Natural killer cell treated with Interleukin-12 subunit alpha and Interleukin-12 subunit beta and Interleukin-15 and Interleukin-18, amount 100 ng/mL, for 72 hours (primary cell): ENCODE data around the gene INPP5D. TPM values are rescaled to one million over a fixed set of nuclear protein-coding genes. Genes with fewer than 3 reads are reported as not detected.

Experiments
- ATAC-seq, 2 donors: fragments of 150-1000 bp; cut with Tn5 transposase in 1 of 2; sonication (Bioruptor Pico), chemical (Tn5 transposase) in 1 of 2; 2 replicates each; pipeline ENCODE4 v1.10.0; 2021
- DNase-seq: peaks from one replicate; pipeline ENCODE4 v3.0.0; 2022; ENCODE audit warnings: low spot score
- H3K27ac Mint-ChIP-seq, 2 donors: 1 replicate in 1 of 2; 2 replicates in 1 of 2; pipeline ENCODE4 v1.8.0; 2022; ENCODE audit warnings: mixed read lengths in 2 of 2, mild to moderate bottlenecking in 1 of 2, moderate library complexity in 1 of 2
- H3K27me3 Mint-ChIP-seq, 2 donors: 1 replicate in 1 of 2; 2 replicates in 1 of 2; pipeline ENCODE4 v1.8.0; 2022; ENCODE audit warnings: mixed read lengths in 2 of 2
- H3K36me3 Mint-ChIP-seq: one replicate; pipeline ENCODE4 v1.8.0; 2022; ENCODE audit warnings: mixed read lengths
- H3K4me1 Mint-ChIP-seq, 2 donors: 1 replicate in 1 of 2; 2 replicates in 1 of 2; pipeline ENCODE4 v1.8.0; 2022; ENCODE audit warnings: low read depth in 2 of 2, mixed read lengths in 2 of 2, mild to moderate bottlenecking in 1 of 2
- H3K4me3 Mint-ChIP-seq: one replicate; pipeline ENCODE4 v1.8.0; 2022; ENCODE audit warnings: mixed read lengths
- H3K9me3 Mint-ChIP-seq: 2 replicates; pipeline ENCODE4 v1.8.0; 2022; ENCODE audit warnings: mixed read lengths
- total RNA-seq, 2 donors: library from RNA; stranded (reverse); gene quantifications; one replicate each; pipeline ENCODE4 v1.2.3, GENCODE V29; 2022

Gene INPP5D
- total RNA-seq, 2 donors from 2014 or later: 136 to 155 TPM

DNA sequence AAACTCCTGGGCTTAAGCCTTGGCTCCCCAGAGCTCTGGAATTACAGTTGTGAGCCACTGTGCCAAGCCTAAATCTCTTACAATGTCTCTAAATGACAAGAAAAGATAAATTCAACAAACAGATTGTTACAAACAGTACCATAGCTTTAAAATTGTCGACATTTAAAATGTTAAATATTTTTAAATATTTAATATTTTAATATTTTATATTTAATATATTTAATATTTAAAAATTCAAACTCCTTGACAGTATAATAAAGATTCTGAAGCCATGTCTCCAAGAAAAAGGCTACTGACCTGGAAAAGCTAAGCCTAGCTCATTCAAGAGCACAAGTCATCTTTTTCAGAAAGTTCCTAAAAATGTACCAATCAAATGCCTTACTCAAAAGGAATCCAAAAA is 75.3 kb downstream of the INPP5D start:
- H3K36me3 Mint-ChIP-seq: peaks cover 46% of the 10 kb centered on the region
- no peak overlapping the region for H3K27ac Mint-ChIP-seq
- H3K9me3 Mint-ChIP-seq: no peaks in the 10 kb centered on the region
- H3K4me3 Mint-ChIP-seq: no peak overlapping the region
- DNase-seq: no peak
- H3K27me3 Mint-ChIP-seq: no peaks in the 10 kb centered on the region
- no peak for ATAC-seq
- H3K4me1 Mint-ChIP-seq: peaks cover 36 to 47% of the 10 kb centered on the region in 2 donors

DNA sequence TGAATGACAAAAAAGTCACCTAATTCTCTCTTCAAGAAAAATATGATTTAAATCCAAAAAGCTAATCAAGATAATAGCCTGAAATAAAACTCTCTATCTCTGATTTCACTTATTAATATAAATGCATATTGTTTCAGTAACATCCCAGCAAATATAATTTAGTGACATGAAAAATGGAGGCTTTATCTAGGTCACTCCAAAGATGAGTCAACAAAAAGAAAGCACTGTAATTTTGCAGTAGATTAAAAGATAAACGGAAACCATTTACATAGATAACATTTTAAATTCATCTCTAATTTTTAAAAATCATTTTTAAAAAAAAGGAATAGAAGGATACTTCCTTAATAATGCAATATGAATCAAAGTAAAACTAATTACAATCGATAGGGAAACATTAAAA is 76.9 kb downstream of the INPP5D start:
- ATAC-seq (no peak), DNase-seq (no peak)
- no peak overlapping the region for H3K4me3 Mint-ChIP-seq
- no peaks in the 10 kb centered on the region for H3K9me3 Mint-ChIP-seq
- H3K27ac Mint-ChIP-seq: peak overlapping the region; percentile 8 to 35
- no peaks in the 10 kb centered on the region for H3K27me3 Mint-ChIP-seq
- peaks cover 45 to 53% of the 10 kb centered on the region in 2 donors for H3K4me1 Mint-ChIP-seq
- peaks cover 46% of the 10 kb centered on the region for H3K36me3 Mint-ChIP-seq

DNA sequence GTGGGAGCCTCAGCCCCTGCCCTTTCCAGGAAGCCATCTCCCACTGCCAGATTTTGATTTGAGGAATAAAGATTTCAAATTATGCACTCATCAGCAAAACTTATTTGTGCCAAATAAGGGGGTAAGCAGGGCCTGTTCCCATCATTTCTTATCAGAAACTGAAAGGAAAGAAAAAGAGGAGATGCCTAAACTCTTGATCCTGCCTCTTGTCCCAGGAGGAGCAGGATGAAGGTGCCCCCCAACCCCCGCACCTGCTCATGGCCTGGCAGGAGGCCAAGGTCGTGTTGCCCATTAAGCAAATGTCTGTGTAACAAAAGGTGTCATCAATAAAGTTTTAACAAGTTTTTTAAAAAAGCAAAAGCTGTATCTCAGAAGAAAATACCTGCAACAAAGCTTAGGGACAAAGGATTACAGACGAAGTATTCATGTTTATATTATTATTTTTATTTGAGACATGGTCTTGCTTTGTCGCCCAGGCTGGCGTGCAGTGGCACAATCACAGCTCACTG is 80.0 kb downstream of the INPP5D start:
- H3K36me3 Mint-ChIP-seq: peaks cover 43% of the 10 kb centered on the region
- H3K27me3 Mint-ChIP-seq: no peaks in the 10 kb centered on the region
- peaks cover 12% of the 10 kb centered on the region for H3K9me3 Mint-ChIP-seq
- peaks cover 48 to 56% of the 10 kb centered on the region in 2 donors for H3K4me1 Mint-ChIP-seq
- H3K4me3 Mint-ChIP-seq: no peak overlapping the region
- ATAC-seq (no peak), DNase-seq (no peak)
- H3K27ac Mint-ChIP-seq: peak overlapping the region in 1 of 2 donors; percentile 90

DNA sequence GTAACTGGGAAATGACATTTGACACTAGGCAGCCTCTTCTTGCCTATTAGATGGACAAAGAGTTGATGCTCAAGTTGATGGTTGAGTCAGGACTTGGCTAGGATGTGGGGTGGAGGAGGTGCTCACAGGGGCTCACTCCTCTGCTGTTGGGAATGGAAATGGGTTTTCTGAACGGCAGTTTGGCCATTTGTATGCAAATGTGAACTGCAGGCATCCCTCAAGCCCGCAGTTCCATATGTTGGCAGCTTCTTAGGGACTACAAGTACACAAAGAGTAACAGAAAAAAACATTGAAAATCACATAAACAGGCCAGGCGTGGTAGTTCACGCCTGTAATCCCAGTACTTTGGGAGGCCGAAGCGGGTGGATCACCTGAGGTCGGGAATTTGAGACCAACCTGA is 80.8 kb downstream of the INPP5D start:
- Mint-ChIP-seq H3K4me1 (peaks cover 55 to 60% of the 10 kb centered on the region in 2 donors), H3K4me3 (peak overlapping the region; percentile 74), H3K27me3 (no peaks in the 10 kb centered on the region), H3K9me3 (peaks cover 12% of the 10 kb centered on the region), H3K27ac (peak overlapping the region; percentile 87 to 91), H3K36me3 (peaks cover 52% of the 10 kb centered on the region)
- no peak for ATAC-seq
- DNase-seq: no peak

DNA sequence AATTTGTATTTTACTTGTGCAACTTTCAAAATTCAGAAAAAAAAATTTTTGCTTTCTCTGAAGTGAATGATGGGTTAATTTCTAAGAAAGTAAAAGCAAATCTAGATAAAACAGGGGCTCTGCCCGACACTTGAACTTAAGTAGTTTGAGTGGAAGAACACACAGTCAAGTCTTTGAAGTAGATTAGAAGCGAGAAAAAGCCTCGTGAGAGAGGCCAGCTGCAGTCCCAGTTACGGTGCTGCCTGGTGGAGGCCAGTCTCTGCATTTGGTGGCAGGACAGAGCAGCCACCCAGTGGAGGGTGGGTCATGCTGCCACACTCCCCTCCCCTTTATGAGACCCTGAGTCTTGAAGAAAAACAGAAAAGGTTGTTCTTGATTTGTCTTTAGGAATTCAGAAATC is 81.8 kb downstream of the INPP5D start:
- peak in 1 of 2 donors; percentile 21 for ATAC-seq
- H3K9me3 Mint-ChIP-seq: peaks cover 12% of the 10 kb centered on the region
- no peaks in the 10 kb centered on the region for H3K27me3 Mint-ChIP-seq
- DNase-seq: no peak
- H3K4me1 Mint-ChIP-seq: peaks cover 54 to 55% of the 10 kb centered on the region in 2 donors
- peak overlapping the region; percentile 87 to 91 for H3K27ac Mint-ChIP-seq
- H3K36me3 Mint-ChIP-seq: peaks cover 45% of the 10 kb centered on the region
- H3K4me3 Mint-ChIP-seq: peak overlapping the region; percentile 74

DNA sequence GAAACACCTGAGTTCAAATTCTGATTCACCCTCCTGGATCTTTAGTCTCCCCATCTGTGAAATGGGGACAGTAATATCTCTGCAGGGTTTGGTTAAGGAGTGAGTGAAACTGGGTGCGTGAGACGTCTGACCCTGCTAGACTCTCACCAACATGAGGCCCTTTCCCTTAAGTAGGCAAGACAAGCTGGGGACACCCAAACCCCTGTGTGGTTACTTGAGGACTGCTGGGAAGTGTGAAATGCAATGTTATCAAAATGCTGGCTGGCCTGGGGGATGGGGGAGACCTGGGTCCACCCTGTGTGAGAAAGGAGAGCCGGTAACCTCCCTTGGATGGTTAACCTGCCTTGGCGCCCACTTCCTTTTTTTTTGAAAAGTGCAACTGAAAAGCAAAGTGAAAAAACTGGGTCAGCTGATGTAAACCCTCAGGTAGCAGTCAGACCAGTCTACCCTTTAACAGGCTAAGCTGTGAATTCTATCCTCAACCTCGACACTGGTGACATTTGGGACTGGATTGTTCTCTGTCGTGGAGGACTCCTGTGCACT is 82.3 kb downstream of the INPP5D start:
- DNase-seq: peak; percentile 70
- Mint-ChIP-seq H3K27me3 (no peaks in the 10 kb centered on the region), H3K4me3 (peak overlapping the region; percentile 74)

DNA sequence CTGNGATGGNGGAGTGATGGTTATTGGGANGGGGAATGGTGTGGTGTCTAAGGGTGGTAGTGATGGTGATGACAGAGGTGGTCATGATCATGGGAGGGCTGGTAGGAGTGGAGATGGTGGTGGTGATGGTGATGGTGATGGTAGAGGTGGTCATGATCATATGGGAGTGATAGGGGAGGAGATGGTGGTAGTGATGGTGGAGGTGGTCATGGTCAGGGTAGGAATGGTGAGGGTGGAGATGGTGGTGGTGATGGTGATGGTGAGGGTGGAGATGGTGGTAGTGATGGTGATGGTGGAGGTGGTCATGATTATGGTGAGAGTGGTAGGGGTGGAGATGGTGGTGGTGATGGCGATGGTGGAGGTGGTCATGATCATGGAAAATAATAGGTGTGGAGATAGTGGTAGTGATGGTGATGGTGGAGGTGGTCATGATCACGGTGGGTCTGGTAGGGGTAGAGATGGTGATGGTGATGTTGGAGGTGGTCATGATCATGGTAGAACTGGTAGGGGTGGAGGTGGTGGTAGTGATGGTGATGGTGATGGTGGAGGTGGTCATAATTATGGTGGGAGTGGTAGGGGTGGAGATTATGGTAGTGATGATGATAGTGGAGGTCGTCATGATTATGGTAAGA is 83.7 kb downstream of the INPP5D start:
- H3K27me3 Mint-ChIP-seq: no peaks in the 10 kb centered on the region
- peak overlapping the region; percentile 57 for H3K4me3 Mint-ChIP-seq
- peaks cover 58 to 60% of the 10 kb centered on the region in 2 donors for H3K4me1 Mint-ChIP-seq
- DNase-seq (no peak), ATAC-seq (no peak)
- peaks cover 50% of the 10 kb centered on the region for H3K36me3 Mint-ChIP-seq
- H3K9me3 Mint-ChIP-seq: peaks cover 12% of the 10 kb centered on the region
- peak overlapping the region; percentile 87 to 91 for H3K27ac Mint-ChIP-seq

More for the DNA sequence above, 82.3 kb downstream of the INPP5D start:
- Mint-ChIP-seq H3K27ac (peak overlapping the region; percentile 87 to 91), H3K36me3 (peaks cover 43% of the 10 kb centered on the region), H3K9me3 (peaks cover 12% of the 10 kb centered on the region), H3K4me1 (peaks cover 52 to 55% of the 10 kb centered on the region in 2 donors)
- ATAC-seq: peak; percentile 80 to 88

DNA sequence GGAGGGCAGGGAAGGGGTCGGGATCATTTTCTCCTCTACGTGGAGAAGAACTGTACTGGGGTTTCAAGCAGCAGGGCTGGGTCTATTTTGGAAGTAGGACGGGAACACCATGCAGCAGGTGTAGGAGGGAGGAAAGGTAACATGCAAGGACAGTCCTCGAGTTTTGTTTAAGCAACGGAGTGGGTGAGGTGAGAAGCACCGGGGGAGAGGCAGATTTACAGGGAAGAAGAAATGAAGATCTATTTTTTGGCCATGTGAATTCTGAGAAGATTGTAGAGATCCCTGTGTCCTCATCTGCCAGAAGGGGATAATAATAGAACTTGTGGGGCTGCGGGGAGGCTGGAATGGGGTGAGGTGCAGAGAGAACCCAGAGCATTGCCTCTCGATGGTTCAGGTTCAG is 85.6 kb downstream of the INPP5D start:
- H3K4me1 Mint-ChIP-seq: peaks cover 57 to 64% of the 10 kb centered on the region in 2 donors
- no peak overlapping the region for H3K4me3 Mint-ChIP-seq
- H3K36me3 Mint-ChIP-seq: peaks cover 58% of the 10 kb centered on the region
- peak overlapping the region in 1 of 2 donors; percentile 91 for H3K27ac Mint-ChIP-seq
- peaks cover 12% of the 10 kb centered on the region for H3K9me3 Mint-ChIP-seq
- H3K27me3 Mint-ChIP-seq: no peaks in the 10 kb centered on the region
- no peak for ATAC-seq
- DNase-seq: no peak

DNA sequence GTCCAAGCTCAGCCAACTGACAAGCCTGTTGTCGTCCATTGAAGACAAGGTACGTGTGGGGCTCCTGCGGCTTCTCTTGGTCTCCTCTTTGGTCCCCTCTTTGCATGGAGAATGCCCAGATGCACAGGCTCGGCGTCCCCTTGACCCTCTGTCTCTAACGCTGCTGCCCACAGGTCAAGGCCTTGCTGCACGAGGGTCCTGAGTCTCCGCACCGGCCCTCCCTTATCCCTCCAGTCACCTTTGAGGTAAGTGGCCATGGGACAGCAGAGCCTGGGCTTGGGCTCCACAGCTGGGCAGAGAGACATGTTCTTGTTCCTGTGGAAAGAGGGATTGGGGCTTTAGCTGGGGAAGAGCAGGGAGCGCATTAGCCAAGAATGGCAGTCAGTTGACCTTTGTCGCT is 86.1 kb downstream of the INPP5D start:
- ATAC-seq: no peak
- DNase-seq: no peak
- Mint-ChIP-seq H3K9me3 (peaks cover 12% of the 10 kb centered on the region), H3K36me3 (peaks cover 58% of the 10 kb centered on the region), H3K4me3 (no peak overlapping the region), H3K27ac (no peak overlapping the region), H3K27me3 (no peaks in the 10 kb centered on the region), H3K4me1 (peaks cover 53 to 60% of the 10 kb centered on the region in 2 donors)

DNA sequence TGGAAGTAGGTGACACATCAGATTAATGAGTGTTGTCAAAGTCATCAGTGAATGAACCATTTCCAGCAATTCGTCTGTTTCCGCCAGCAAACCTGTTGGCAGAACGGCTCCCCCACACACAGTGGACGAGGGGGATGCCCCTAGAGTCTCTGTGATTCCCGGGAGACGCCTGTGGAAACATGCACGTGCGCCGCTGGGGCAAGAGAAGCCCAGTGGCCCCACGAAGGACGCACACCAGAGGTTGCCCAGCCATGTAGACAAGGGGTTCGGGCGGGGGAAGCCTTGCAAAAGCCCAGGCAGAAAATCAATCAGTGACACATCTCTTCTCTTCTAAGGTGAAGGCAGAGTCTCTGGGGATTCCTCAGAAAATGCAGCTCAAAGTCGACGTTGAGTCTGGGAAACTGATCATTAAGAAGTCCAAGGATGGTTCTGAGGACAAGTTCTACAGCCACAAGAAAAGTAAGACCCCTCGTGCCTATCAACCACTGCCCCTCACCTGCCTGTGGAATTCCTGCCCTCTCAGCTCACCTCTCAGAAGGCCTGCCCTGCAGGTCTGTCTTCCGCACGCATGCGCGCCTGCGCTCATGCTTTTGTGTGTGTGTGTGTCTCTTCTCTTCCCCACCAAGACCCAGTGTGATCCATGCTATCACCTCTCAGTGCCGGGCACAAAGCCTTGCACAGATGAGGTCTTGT is 87.1 kb downstream of the INPP5D start:
- H3K27me3 Mint-ChIP-seq: no peaks in the 10 kb centered on the region

DNA sequence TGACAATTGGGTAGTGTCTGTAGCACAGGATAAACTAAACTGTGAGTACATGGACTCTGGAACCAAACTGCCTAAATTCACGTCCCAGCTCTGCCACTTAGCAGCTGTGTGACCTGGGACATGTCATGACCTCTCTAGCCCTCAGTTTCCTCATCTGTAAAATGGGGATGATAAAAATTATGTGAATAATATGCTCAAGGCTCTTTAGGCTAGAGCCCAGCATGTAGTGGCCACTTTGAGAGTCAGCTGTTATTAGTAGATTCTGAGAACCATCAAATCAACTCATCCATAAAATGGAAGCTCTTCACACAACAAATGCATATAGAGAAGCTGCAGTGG is 87.7 kb downstream of the INPP5D start:
- Mint-ChIP-seq H3K4me1 (peaks cover 51 to 57% of the 10 kb centered on the region in 2 donors), H3K27me3 (no peaks in the 10 kb centered on the region), H3K36me3 (peaks cover 66% of the 10 kb centered on the region), H3K27ac (peak overlapping the region; percentile 3 to 34), H3K4me3 (no peak overlapping the region), H3K9me3 (peaks cover 12% of the 10 kb centered on the region)
- DNase-seq (no peak), ATAC-seq (no peak)

More for the DNA sequence above, 87.1 kb downstream of the INPP5D start:
- DNase-seq (no peak), ATAC-seq (no peak)
- Mint-ChIP-seq H3K27ac (no peak overlapping the region), H3K4me3 (no peak overlapping the region), H3K4me1 (peaks cover 51 to 57% of the 10 kb centered on the region in 2 donors), H3K36me3 (peaks cover 61% of the 10 kb centered on the region), H3K9me3 (peaks cover 12% of the 10 kb centered on the region)

DNA sequence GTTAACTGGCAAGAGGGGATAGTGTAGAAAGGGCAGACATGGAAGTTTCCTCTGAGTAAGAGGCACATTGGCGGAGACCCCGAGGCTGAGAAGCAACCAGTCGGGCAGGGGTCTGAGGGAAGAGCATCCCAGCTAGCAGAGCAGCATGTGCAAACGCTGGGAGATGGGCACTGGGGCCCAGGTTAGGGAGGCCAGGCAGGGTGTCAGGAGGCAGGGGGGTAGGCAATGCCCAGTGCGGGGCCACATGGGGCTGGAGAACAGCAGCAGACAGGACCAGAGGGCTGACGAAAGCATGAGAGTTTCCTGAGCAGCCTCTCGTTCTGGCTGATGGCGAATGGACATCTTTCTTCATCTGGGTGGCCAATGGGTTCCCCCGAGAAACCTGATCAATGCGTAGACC is 88.2 kb downstream of the INPP5D start:
- Mint-ChIP-seq H3K4me1 (peaks cover 51 to 57% of the 10 kb centered on the region in 2 donors), H3K27me3 (no peaks in the 10 kb centered on the region), H3K4me3 (no peak overlapping the region), H3K36me3 (peaks cover 66% of the 10 kb centered on the region), H3K9me3 (peaks cover 11% of the 10 kb centered on the region), H3K27ac (peak overlapping the region; percentile 3 to 34)
- ATAC-seq: no peak
- no peak for DNase-seq

DNA sequence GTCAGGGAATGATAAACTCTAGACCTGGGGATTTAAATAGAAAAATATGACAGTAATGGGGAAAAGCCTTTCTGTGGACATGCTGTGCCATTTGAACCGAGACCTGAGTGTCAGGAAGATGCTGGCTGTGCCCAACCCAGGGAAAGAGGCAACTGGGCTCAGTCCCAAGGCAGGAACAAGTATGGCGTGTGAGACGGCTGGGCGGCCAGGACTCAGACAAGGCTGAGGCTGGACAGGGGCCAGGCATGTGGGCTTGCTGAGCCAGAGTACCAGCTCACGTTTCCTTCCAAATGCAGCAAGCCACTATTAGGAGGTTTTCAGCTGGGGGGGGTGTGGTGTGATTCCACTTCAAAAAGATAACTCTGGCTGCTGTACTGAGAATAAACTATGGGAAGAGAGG is 92.4 kb downstream of the INPP5D start:
- H3K36me3 Mint-ChIP-seq: peaks cover 61% of the 10 kb centered on the region
- H3K27me3 Mint-ChIP-seq: no peaks in the 10 kb centered on the region
- H3K9me3 Mint-ChIP-seq: no peaks in the 10 kb centered on the region
- peak overlapping the region; percentile 65 to 71 for H3K27ac Mint-ChIP-seq
- no peak for ATAC-seq
- DNase-seq: no peak
- H3K4me1 Mint-ChIP-seq: peaks cover 53 to 60% of the 10 kb centered on the region in 2 donors
- no peak overlapping the region for H3K4me3 Mint-ChIP-seq
